Right lobe of liver (tissue), 6 donors: ENCODE data around the gene MAP4K4. TPM values are rescaled to one million over a fixed set of nuclear protein-coding genes. Genes with fewer than 3 reads are reported as not detected.

Experiments
- ATAC-seq, 4 donors: fragments of 200-7000 bp; cut with Tn5 transposase; one replicate each; pipeline ENCODE4 v1.9.1; 2020; ENCODE audit warnings: mild to moderate bottlenecking in 4 of 4, moderate library complexity in 4 of 4
- DNase-seq, 3 donors: peaks; one replicate each; pipeline ENCODE4 v3.0.0-alpha.2; 2020
- H3K27ac ChIP-seq, 3 donors: fragments of 200-600 bp; one replicate each; pipeline ENCODE4 v1.8.0; 2022
- H3K27me3 ChIP-seq, 2 donors: fragments of 200-600 bp; one replicate each; pipeline ENCODE4 v1.8.0; 2022
- H3K36me3 ChIP-seq, 4 donors: fragments of 200-600 bp; sonication (generic) in 1 of 4; one replicate each; pipeline versions ENCODE4 v1.5.1 to v1.8.0; 2017 to 2022; ENCODE audit warnings: control low read depth in 1 of 4
- H3K4me1 ChIP-seq, 4 donors: fragments of 200-600 bp; sonication (generic) in 1 of 4; one replicate each; pipeline versions ENCODE4 v1.5.1 to v1.8.0; 2017 to 2022; ENCODE audit warnings: control low read depth in 1 of 4
- H3K4me3 ChIP-seq, 3 donors: fragments of 200-600 bp; one replicate each; pipeline ENCODE4 v1.8.0; 2022
- H3K9me3 ChIP-seq, 4 donors: fragments of 200-600 bp; sonication (generic) in 1 of 4; one replicate each; pipeline versions ENCODE4 v1.5.1 to v1.8.0; 2017 to 2022; ENCODE audit warnings: control low read depth in 1 of 4
- CTCF ChIP-seq, 4 donors: fragments of 200-600 bp in 3 of 4; fragments of 450-650 bp in 1 of 4; IDR thresholded peaks; one replicate each; pipeline versions ENCODE4 v1.5.1 to v1.8.0; 2016 to 2022; ENCODE audit warnings: antibody characterized with exemption in 4 of 4, mild to moderate bottlenecking in 2 of 4
- POLR2A ChIP-seq: fragments of 450-650 bp; IDR thresholded peaks from one replicate; pipeline ENCODE4 v1.6.1; 2017; ENCODE audit warnings: antibody characterized with exemption, mild to moderate bottlenecking
- whole genome bisulfite sequencing: methylation state at CpG from one replicate; pipeline ENCODE4 v1.1.6; 2018; ENCODE audit warnings: low coverage, low lambda C conversion rate; ENCODE audit not compliant: insufficient coverage; ENCODE audit errors: missing lambda C conversion rate; 5-methylcytosine and 5-hydroxymethylcytosine counted together
- intact Hi-C, 2 donors: fragments of 100-400 bp; cut with DNase I; formaldehyde crosslinking; loops; one replicate each; pipeline versions ENCODE4 v1.11.2 to v1.14.1; 2022
- total RNA-seq, 6 experiments: library from RNA; depleted of rRNA in 2 of 6; stranded (reverse); fragments of >200 nt in 2 of 6; fragmentation: NEBNext Ultra II Directional in 3 of 6; extraction: Animal tissue kit (Norgen Biotek cat#: 25700) in 3 of 6; gene quantifications; one replicate each; pipeline versions ENCODE4 v1.1.0 to v1.2.4, GENCODE V29; 2016 to 2023
- donor health status: DM: no; HTN: yes; CAD: no.
- donor health status: DM: no; HTN: no; CAD: no.
- donor health status: DM: no; HTN: no; CAD: no.
- donor health status: DM: no; HTN: yes; CAD: no.
- donor health status: DM: no; HTN: yes; CAD: no.

Gene MAP4K4
- total RNA-seq, 6 experiments from 2014 or later: 29.8 to 36.5 (median 31.1) TPM

GRCh38 chr2:101828673-101829334 lies 131.3 kb downstream of the MAP4K4 start:
- ATAC-seq (no peak), DNase-seq (no peak)
- WGBS: 40% methylated on average over 7 of the region's 7 CpGs
- Histone ChIP-seq H3K27me3 (no peaks in the 10 kb centered on the region), H3K27ac (no peak overlapping the region), H3K36me3 (peaks cover 0 to 26% (median 0%) of the 10 kb centered on the region in 4 donors), H3K9me3 (no peaks in the 10 kb centered on the region), H3K4me3 (no peak overlapping the region), H3K4me1 (peaks cover 0 to 16% (median 7%) of the 10 kb centered on the region in 4 donors)
- intact Hi-C loops: no loop called here
- TF ChIP-seq POLR2A (no peak), CTCF (IDR thresholded peaks at IDR 0.05) (no peak)

- H3K4me1 ChIP-seq: peaks cover 0 to 16% (median 7%) of the 10 kb centered on the region in 4 donors
- intact Hi-C loops: no loop called here
- ATAC-seq: peak in 1 of 4 donors; percentile 10
- no peak overlapping the region for H3K27ac ChIP-seq
- no peak overlapping the region for H3K4me3 ChIP-seq
- no peaks in the 10 kb centered on the region for H3K9me3 ChIP-seq
- no peaks in the 10 kb centered on the region for H3K27me3 ChIP-seq
- no peak for DNase-seq
- no peak for TF ChIP-seq CTCF (IDR thresholded peaks at IDR 0.05)
- no peak for TF ChIP-seq POLR2A
- WGBS: 100% methylated on average over 2 of the region's 3 CpGs
- H3K36me3 ChIP-seq: peaks cover 0 to 27% (median 1%) of the 10 kb centered on the region in 4 donors
These were observed 131.9 kb downstream of the MAP4K4 start for GRCh38 chr2:101829429-101829828.

GRCh38 chr2:101830146-101830545 lies 132.6 kb downstream of the MAP4K4 start:
- Histone ChIP-seq H3K36me3 (peaks cover 0 to 33% (median 5%) of the 10 kb centered on the region in 4 donors), H3K27me3 (no peaks in the 10 kb centered on the region), H3K9me3 (no peaks in the 10 kb centered on the region), H3K4me1 (peaks cover 0 to 16% (median 7%) of the 10 kb centered on the region in 4 donors), H3K27ac (peak overlapping the region in 1 of 3 donors; percentile 2), H3K4me3 (no peak overlapping the region)
- TF ChIP-seq CTCF (IDR thresholded peaks at IDR 0.05): no peak
- intact Hi-C loops: loop anchor here (5.0 to 10.0 kb wide), 2 partner anchors 305 to 413 kb away; no protein-coding TSS in a partner anchor
- DNase-seq (no peak), ATAC-seq (no peak)
- WGBS: 58% methylated on average over 1 of the region's 1 CpG

- Histone ChIP-seq H3K4me1 (peaks cover 0 to 16% (median 7%) of the 10 kb centered on the region in 4 donors), H3K27me3 (no peaks in the 10 kb centered on the region), H3K27ac (peak overlapping the region in 2 of 3 donors; percentile 2 to 41), H3K4me3 (no peak overlapping the region), H3K9me3 (no peaks in the 10 kb centered on the region), H3K36me3 (peaks cover 0 to 32% (median 5%) of the 10 kb centered on the region in 4 donors)
- intact Hi-C loops: loop anchor here (5.0 to 10.0 kb wide), 2 partner anchors 306 to 413 kb away; no protein-coding TSS in a partner anchor
- WGBS: no CpG with 5 or more reads among the region's 5 CpGs
- ATAC-seq (peak in 1 of 4 donors; percentile 3), DNase-seq (no peak)
- TF ChIP-seq POLR2A (no peak), CTCF (IDR thresholded peaks at IDR 0.05) (no peak)
These were observed 133.0 kb downstream of the MAP4K4 start for GRCh38 chr2:101830555-101830954.
